Panc1 (cell line): ENCODE measurements around the gene BFSP1. TPM values are rescaled to one million over a fixed set of nuclear protein-coding genes. Genes with fewer than 3 reads are reported as not detected.

ENCODE experiments used
- ATAC-seq: fragments of 200-7000 bp; cut with Tn5 transposase; 2 replicates; pipeline ENCODE4 v1.9.1; 2020; ENCODE audit warnings: mild to moderate bottlenecking, moderate library complexity
- BruUV-seq: library from RNA; stranded (reverse); fragments of 400-500 nt; replicated peaks from 2 replicates; lab custom pipeline; 2021; lab: Mats Ljungman, UMichigan
- CTCF ChIA-PET: fragments of 300-600 bp; sonication (Branson Sonifier 250); formaldehyde crosslinking; loops from one replicate; lab custom pipeline; 2022; ENCODE audit warnings: antibody characterized with exemption; lab: Charles Lee
- POLR2A ChIA-PET: fragments of 300-600 bp; sonication (Branson Sonifier 250); formaldehyde crosslinking; loops from one replicate; lab custom pipeline; 2022; ENCODE audit warnings: antibody characterized with exemption; lab: Charles Lee
- DNase-seq: peaks from one replicate; pipeline ENCODE4 v3.0.0-alpha.2; 2010; ENCODE audit warnings: low read depth, low spot score
- H3K27ac ChIP-seq: 2 replicates; pipeline ENCODE4 v1.5.1; 2011; ENCODE audit warnings: mild to moderate bottlenecking, low read length, inconsistent platforms
- H3K27me3 ChIP-seq: fragments of 200-500 bp; sonication (Bioruptor generic); 2 replicates; pipeline ENCODE4 v1.6.0; 2014; ENCODE audit warnings: low read length, inconsistent platforms; ENCODE audit not compliant: control insufficient read depth, insufficient read depth
- H3K36me3 ChIP-seq: fragments of 200-500 bp; sonication (Bioruptor generic); 2 replicates; pipeline ENCODE4 v1.5.1; 2014; ENCODE audit warnings: inconsistent platforms, mild to moderate bottlenecking, low read length, moderate library complexity; ENCODE audit not compliant: control insufficient read depth, insufficient read depth
- H3K4me1 ChIP-seq: 2 replicates; pipeline ENCODE4 v1.5.1; 2011; ENCODE audit warnings: inconsistent platforms, mild to moderate bottlenecking, low read length, moderate library complexity; ENCODE audit not compliant: control insufficient read depth, insufficient read depth
- H3K4me3 ChIP-seq, 2 experiments: 2 replicates each; pipeline ENCODE4 v1.5.1; 2011 to 2012; ENCODE audit warnings: low read depth in 2 of 2, low read length in 2 of 2, mild to moderate bottlenecking in 2 of 2, inconsistent platforms in 1 of 2, moderate library complexity in 1 of 2
- H3K9me3 ChIP-seq: fragments of 200-500 bp; sonication (Bioruptor generic); 2 replicates; pipeline ENCODE4 v1.5.1; 2014; ENCODE audit warnings: low read depth, mild to moderate bottlenecking, inconsistent platforms, low read length, moderate library complexity; ENCODE audit not compliant: control insufficient read depth, insufficient read depth
- CTCF ChIP-seq: fragments of 450-650 bp; IDR thresholded peaks from 2 replicates; pipeline ENCODE4 v1.5.1; 2017; ENCODE audit warnings: mild to moderate bottlenecking
- POLR2AphosphoS5 ChIP-seq: IDR thresholded peaks from 2 replicates; pipeline ENCODE4 v1.6.1; 2012; ENCODE audit warnings: mild to moderate bottlenecking, low read depth, low read length, moderate library complexity
- REST ChIP-seq, 2 experiments: IDR thresholded peaks; 2 replicates each; pipeline ENCODE4 v1.6.1; 2011 to 2012; ENCODE audit warnings: low read depth in 2 of 2, control low read depth in 1 of 2, low read length in 1 of 2, mild to moderate bottlenecking in 1 of 2, moderate library complexity in 1 of 2; ENCODE audit not compliant: insufficient read depth in 1 of 2
- SIN3A ChIP-seq: IDR thresholded peaks from 2 replicates; pipeline ENCODE4 v1.6.1; 2012; ENCODE audit warnings: low read depth, mild to moderate bottlenecking, low read length, moderate library complexity, borderline replicate concordance; ENCODE audit not compliant: insufficient read depth
- TCF7L2 ChIP-seq: IDR thresholded peaks from 2 replicates; pipeline ENCODE4 v1.6.1; 2011; ENCODE audit warnings: mild to moderate bottlenecking, low read depth, low read length, inconsistent platforms
- in situ Hi-C: cut with HindIII; loops from 2 replicates; pipeline ENCODE4 v1.10.0; 2016; ENCODE audit warnings: low sequenced_read_pairs, low pct_unique_long_range_greater_than_20kb
- intact Hi-C: fragments of 100-400 bp; cut with micrococcal nuclease; formaldehyde crosslinking; loops from one replicate; pipeline ENCODE4 v1.10.0; 2022; ENCODE audit not compliant: unreplicated experiment
- total RNA-seq: library from RNA; stranded (reverse); gene quantifications from one replicate; pipeline ENCODE4 v1.2.1, GENCODE V29; 2021; ENCODE audit not compliant: unreplicated experiment

Gene BFSP1
- total RNA-seq, 1 experiment from 2014 or later, result 6.9 TPM

GRCh38 chr20:17571153-17571527, 40.0 kb upstream of the BFSP1 start:
- no peak for ATAC-seq
- no peak for TF ChIP-seq POLR2AphosphoS5
- no peak for TF ChIP-seq SIN3A
- TF ChIP-seq REST (IDR thresholded peaks at IDR 0.05; ENCODE audit: insufficient read depth in 1 of 2, low read depth in 2 of 2, low read length in 1 of 2), result no peak
- TF ChIP-seq TCF7L2, result no peak
- TF ChIP-seq CTCF, result no peak
- no TSS peak for BruUV-seq
- CTCF ChIA-PET, result interaction anchor here (0.7 to 1.6 kb wide), 2 partner anchors 34 to 39 kb away, joined by 4 to 8 read pairs; no protein-coding TSS in a partner anchor
- Histone ChIP-seq H3K4me3 (peak overlapping the region; percentile 88 to 95), H3K4me1 (peaks cover 57% of the 10 kb centered on the region), H3K27ac (peak overlapping the region; percentile 92), H3K36me3 (peaks cover 2% of the 10 kb centered on the region), H3K27me3 (no peaks in the 10 kb centered on the region), H3K9me3 (no peaks in the 10 kb centered on the region)
- intact Hi-C loops, result no loop called here
- in situ Hi-C loops, result no loop called here
- DNase-seq, result no peak
- POLR2A ChIA-PET, result interaction anchor here (3.5 kb wide), 1 partner anchor 13 kb away, joined by 36 read pairs; no protein-coding TSS in a partner anchor

- Histone ChIP-seq H3K36me3 (peaks cover 2% of the 10 kb centered on the region), H3K27me3 (no peaks in the 10 kb centered on the region), H3K9me3 (no peaks in the 10 kb centered on the region), H3K27ac (peak overlapping the region; percentile 92), H3K4me1 (peaks cover 57% of the 10 kb centered on the region), H3K4me3 (peak overlapping the region; percentile 88 to 95)
- ChIA-PET POLR2A (interaction anchor here (0.7 to 3.5 kb wide), 10 partner anchors 9 to 359 kb away, joined by 3 to 36 read pairs (median 6); no protein-coding TSS in a partner anchor), CTCF (interaction anchor here (0.7 to 1.6 kb wide), 2 partner anchors 34 to 40 kb away, joined by 4 to 8 read pairs; no protein-coding TSS in a partner anchor)
- in situ Hi-C loops (no loop called here), intact Hi-C loops (no loop called here)
- DNase-seq (no peak), ATAC-seq (peak; percentile 42)
- no TSS peak for BruUV-seq
- TF ChIP-seq CTCF (peak; percentile 41), REST (IDR thresholded peaks at IDR 0.05; ENCODE audit: insufficient read depth in 1 of 2, low read depth in 2 of 2, low read length in 1 of 2) (no peak), SIN3A (peak; percentile 16; the same call in 1 of the 2 replicates)
Observed at GRCh38 chr20:17570347-17571152, 39.4 kb upstream of the BFSP1 start.
